GM19438 (cell line): ENCODE results near the gene SEC14L5.

Source experiments
- ATAC-seq: cut with Tn5 transposase; IDR thresholded peaks from one replicate; pipeline ENCODE4 v1.9.1; 2021; ENCODE audit warnings: low read depth; ENCODE audit not compliant: unreplicated experiment

SEC14L5 gene

DNA sequence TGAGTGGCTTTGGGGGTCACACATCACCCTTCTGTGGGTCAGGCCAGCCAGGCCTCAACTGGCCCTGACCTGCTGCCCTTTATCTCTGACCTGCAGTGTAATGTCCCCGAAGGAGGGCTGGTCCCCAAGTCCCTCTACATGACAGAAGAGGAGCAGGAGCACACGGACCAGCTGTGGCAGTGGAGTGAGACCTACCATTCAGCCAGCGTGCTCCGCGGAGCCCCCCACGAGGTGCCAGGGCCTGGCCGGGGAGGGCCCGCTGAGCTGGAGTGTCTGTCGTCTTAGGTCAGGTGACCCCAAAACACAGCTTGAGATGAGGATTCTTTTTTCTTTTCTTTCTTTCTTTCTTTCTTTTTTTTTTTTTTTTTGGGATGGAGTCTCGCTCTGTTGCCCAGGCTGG lies 49.1 kb downstream of the SEC14L5 start:
- no peak for ATAC-seq

DNA sequence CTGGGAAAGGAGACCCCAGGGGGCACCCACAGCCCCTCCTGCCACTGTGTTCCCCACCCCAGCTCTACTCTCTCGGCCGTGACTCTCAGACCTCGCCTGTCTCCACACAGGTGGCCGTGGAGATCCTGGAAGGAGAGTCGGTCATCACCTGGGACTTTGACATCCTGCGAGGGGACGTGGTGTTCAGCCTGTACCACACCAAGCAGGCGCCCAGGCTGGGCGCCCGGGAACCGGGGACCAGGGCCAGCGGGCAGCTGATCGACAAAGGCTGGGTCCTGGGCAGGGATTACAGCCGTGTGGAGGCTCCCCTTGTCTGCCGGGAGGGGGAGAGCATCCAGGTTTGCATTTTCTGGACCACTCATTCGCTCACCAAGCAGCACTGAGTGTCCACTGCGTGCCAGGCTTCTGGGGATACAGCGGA lies 50.2 kb downstream of the SEC14L5 start:
- no peak for ATAC-seq

DNA sequence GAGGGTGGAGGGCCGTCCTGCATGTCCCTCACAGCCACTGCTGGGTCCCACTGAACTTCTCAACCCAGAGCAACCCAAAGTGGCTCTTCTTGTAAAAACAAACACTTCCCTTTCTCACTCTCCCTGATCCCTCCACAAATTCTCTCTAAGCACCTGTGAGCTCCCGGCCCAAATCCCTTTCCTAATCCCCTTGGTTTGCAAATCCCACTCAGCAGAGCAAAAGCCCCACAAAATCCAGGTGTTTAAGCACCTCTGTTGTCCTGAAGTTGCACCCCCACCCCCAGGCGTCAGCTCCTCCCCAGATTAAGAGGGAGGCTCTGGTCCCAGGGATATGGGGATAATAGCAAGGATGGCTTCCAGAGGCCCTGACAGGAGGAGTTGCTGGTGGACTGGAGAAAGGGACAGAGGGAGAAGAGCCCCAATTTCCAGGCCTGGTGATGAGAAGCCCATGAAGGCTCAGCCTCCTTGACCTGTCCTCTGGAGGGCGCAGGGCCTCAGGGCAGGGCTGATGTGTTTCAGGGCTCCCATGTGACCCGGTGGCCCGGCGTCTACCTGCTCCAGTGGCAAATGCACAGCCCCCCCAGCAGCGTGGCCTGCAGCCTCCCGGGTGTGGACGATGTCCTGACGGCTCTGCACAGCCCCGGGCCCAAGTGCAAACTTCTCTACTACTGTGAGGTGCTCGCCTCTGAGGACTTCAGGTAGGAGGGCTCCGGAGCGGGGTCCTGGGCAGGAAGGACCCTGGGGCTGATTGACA lies 52.6 kb downstream of the SEC14L5 start:
- no peak for ATAC-seq

DNA sequence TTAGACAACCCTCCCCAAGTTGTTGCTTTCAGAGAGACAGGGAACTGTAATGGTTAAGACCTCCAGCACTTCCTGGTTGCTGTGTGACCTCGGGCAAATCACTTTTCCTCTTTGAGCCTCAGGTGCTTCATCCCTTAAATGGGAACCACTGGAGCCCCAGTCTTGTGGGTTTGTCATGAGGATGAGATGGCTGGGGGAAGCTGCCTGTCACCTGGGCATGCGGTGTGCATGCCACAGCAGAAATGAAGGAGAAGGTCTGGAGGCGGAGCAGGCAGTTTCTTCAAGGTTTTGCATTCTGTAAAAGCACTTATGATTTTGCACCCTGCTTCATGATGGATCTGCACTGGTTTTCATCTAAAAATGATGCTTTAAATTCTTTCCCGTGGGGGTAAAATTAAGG lies 53.5 kb downstream of the SEC14L5 start:
- no peak for ATAC-seq

DNA sequence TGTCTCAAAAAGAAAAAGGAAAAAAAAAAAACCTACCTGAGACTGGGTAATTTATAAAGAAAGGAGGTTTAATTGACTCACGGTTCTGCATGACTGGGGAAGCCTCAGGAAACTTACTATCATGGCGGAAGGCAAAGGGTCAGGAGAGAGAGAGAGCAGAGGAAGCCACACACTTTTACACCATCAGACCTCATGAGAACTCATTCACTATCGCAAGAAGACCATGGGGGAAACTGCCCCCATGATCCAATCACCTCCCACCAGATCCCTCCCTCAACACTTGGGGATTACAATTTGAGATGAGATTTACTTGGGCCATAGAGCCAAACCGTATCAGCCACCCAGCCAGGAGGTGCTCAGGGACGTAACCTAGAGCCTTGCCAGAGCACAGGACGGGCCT lies 54.8 kb downstream of the SEC14L5 start:
- ATAC-seq, result no peak

DNA sequence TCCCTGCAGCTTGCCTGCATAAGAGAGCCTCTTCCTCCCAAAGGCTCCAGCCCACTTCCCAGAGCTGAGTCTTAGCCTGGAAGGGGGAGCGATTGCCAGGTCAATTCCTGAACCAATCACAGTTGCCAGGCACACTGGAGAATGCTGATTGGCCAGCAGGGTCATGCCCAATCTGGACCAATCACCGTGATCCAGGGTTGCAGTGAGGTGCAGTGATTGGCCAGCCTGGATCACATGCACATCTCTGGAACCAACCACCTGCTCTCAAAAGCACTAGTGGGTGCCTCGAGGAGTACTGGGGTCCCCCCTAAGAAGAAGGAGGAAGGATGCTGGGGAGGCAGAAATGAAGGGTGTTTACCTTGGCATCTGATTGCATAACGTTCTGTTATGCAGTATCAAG lies 57.2 kb downstream of the SEC14L5 start:
- ATAC-seq, result no peak

DNA sequence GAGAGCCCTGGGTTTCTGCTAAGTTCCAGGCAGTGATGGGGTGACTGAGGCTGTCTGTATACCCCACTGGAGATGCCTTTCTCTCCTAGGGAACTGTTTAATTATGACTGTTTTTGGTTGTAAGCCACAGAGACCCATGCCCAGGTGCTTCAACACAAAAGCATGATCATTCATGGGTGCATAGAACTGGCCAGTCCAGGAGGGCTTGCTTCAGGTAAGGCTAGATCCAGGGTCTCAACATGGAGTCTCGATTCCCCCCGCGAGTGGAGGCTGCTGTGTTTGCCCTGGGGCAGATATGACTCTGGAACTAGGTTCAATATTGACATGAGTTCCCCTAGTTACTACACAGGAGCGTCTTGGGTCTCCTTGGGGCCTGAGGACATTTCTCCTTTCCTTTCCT lies 57.8 kb downstream of the SEC14L5 start:
- ATAC-seq, result no peak

DNA sequence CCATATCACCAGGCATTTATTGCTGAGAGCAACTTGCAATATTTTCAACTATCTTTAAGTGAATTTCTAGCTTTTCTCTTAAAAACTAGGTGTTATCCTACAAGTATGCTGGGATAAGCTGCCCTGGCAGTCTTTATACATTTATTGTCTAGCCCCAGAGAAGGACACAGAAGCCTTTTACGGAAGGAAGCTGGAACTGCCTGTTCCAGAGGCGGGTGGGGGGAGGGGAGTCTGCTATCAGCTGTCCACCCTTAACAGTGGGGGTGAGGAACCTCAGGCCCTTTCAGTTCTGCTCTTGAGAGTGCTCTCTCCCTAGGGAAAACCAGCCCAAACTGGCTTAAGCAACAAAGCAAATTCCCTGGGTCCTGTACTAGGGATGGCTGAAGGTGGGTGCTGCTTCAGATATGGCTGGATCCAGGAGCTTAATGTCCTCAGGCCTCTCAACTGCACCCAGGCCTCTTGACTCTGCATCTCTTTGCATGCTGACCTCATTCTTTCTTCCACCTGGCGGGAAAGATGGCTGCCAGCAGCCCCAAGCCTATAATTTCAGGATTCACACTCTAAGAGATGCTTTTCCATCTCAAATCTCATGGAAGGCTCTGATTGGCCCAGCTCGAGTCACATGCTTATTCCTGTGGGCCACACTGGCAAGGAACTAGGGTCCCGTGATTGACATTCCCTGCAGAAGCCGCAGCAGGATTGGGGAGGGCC lies 59.0 kb downstream of the SEC14L5 start:
- no peak for ATAC-seq

DNA sequence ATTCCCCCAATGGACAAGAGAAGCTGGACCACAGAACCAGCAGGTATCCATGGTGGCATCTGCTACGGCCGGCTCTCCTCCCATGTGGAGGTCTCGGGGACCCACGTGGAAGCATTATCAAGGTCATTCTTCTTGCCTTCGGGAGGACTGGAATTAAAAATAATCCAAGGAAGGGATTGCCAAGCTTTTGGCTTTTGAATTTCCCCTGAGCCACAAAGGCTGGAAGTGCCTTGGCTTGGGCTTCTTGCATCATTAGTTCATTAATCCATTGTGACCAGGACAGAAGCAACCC lies 59.5 kb downstream of the SEC14L5 start:
- ATAC-seq, result no peak

DNA sequence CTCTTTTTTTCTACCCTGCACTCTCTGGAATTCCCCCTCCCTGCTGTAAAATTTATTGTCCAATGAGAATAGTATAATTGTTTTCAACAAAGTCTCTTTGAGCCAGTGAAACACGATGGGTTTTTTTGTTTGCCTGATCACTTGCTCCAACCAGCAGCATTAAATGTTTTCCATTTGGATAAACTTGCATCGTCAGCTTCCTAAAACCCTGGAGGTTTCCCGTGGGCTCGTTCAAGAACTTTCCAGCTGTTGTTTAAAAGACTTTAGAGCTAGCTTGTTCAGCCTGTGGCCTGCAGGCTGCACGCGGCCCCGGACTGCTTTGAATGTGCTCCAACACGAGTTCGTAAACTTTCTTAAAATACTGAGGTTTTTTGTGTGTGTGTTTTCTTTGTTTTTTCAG lies 60.7 kb downstream of the SEC14L5 start:
- no peak for ATAC-seq

DNA sequence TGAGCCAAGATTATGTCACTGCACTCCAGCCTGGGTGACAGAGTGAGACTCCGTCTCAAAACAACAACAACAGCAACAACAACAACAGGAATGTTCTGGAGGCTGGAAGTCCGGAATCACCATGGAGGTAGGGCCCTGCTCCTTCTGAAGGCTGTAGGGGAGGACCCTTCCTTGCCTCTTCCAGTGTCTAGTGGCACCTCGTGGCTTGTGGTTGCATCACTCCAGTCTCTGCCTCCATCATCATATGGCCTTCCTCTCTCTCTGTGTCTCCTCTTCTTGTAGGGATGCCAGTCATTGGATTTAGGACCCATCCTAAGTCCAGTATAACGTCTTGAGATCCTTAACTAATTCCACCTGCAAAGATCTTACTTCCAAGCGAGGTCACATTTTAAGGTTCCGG lies 61.6 kb downstream of the SEC14L5 start:
- no peak for ATAC-seq

DNA sequence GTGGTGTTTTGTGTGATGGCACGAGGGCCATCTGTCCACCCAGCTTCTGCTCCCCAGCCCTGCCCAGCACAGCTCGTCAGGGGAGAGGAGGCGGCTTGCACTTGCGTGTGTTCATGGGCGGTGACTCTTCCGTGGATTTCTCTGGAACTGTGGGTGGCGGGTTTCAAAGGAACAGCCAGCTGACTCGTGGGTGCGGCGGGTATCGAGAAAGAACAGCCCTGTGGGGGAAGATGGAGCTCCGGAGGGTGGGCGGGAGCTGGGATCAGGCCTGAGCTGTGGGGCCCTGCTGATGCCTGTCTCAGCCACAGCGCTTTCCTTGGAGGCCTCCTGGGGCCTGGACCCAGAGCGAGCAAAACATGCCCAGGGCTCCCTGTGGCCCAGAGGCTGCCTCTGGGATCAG lies 62.4 kb downstream of the SEC14L5 start:
- ATAC-seq, result no peak

DNA sequence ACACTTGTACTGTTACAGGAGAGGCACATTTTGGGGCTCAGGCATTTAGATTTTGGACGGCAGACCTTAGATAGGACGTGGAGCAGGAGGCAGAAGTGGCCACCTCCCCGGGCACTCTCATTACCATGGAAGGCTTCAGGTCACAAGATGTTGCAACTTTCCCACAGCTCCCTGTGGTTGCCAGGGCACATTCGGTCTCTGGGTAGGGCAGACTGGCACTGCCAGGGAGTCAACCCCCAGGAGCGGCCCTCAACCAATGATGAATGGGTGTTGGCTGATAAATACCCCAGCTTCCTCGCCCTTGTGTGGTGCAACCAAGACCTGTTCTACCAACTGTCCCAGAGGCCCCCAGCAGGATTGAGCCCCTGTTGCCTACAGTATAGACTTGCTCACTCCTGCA lies 64.4 kb downstream of the SEC14L5 start:
- ATAC-seq, result no peak

DNA sequence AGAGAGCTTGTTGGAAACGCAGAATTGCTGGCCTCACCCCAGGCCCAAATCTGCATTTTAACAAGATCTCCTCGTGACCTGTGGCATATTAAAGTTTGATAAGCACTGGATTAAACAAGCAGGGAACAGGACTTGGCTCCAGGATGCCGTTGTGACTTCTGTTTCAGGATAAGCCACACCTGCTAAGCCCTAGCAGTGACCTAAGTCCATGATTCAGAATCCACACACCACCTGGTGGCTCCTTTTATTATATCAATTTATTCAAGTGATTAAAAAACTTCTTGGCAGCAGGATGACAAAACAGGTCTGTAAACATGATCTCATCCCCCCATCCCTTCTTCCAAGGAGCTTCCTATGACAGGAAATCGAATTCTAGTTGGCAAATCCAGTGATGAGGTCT lies 66.5 kb downstream of the SEC14L5 start:
- ATAC-seq, result no peak

DNA sequence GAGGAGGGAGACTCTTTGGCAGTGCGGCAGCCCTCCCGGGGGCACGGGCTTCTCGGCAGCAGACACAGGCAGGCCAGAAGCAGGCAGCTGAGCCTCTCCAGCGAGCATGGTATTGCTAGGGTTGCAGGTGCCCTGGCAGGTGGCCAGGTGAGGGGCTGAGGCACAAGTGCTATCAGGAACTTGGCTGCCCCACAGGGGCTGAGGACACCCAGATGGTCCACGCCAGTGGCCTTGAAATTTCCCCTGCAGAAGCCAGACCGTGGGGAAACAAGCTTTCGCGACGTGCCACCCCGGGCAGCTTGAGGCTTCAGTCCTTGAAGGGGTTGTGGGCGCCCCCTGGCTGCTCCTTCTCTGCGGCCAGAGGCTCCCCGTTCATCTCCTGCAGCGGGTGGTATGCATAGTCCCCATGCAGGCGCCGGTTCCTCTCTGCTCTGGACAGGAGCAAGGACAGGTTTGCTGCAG lies 67.1 kb downstream of the SEC14L5 start:
- ATAC-seq, result no peak

DNA sequence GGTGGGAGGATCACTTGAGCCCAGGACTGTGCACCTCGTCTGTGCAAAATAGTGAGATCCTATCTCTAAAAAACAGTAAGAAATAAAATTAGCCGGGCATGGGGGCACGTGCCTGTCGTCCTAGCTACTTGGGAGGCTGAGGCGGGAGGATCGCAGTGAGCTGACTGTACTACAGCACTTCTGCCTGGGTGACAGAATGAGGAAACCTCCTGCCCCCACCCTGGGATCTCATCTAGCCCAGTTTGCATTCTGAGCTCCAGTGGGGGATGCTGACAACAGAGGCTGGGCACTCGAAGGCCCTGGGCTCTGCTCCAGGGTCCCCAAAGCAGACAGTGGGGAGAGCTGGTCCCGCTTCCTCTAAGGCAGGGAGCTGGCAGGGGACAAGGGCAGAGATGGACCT lies 68.5 kb downstream of the SEC14L5 start:
- ATAC-seq, result no peak

DNA sequence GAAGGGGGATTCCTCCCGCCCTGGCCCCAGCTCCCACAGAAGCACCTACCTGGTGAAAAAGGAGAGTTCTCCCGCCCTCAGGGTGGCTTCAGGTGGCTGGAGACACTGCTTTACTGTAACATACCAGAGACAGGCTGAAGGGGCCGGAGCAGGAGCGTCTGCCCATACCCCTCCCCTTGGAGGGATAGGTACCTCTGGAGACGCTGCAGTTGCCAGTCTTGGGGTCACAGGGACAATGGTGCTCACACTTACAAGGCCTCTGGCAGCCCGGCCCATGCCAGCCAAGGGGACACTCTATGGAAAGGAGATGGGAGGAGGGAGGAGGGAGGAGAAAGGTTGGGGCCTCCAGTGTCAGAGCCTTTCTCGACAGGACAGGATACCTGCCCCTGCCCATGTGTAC lies 69.0 kb downstream of the SEC14L5 start:
- no peak for ATAC-seq

DNA sequence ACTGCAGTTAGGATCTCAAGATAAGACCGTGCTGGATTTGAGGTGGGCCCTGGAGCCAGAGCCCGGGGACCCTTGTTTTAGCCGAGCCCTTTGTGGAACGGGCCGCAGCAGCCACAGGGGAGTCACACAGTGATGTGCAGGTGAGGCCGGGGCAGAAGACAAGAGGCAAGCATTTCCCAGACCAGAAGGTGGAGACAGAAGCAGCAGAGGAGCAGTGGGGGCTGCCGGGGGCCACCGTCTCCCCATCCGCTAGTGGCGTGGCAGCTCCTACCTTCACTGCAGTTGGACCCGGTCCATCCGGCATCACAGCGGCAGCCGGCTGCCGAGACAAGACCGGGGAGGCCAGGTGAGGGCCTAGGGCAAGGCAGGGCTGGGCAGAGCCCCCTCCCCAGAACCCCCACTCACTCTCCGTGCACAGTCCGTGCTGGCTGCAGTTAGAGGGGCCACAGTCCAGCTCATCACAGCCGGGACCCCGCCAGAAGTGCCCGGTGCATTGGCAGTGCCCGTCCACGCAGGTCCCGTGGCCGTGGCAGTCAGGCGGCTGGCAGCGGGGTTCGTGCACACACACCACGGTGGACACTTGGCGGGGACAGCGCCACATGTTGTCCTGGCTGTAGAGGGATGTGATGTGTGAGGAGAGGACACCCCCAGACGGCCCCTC lies 69.6 kb downstream of the SEC14L5 start:
- no peak for ATAC-seq

DNA sequence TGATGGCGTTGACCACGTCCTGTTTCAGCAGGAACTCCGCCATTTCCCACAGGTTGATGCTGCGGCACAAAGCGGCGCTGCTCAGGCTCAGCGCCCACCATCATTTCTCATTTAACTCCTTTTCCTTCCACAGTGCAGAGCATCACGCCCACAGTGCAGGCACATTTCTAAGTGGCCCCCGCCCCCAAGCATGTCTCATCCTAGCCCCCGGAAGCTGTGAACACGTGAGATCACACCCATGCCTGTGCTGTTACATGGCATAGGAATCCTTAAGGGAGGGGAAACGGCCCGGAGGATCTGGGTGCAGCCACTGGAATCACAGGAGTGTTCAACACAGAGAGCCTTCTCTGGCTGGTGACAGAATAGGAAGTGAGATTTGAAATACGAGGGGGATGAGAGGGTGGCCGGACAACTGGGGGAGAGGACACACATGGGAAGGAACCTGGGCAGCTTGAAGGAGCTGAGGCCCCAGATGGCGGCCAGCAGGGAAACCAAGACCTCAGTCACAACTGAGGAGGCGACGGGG lies 70.9 kb downstream of the SEC14L5 start:
- ATAC-seq, result no peak

DNA sequence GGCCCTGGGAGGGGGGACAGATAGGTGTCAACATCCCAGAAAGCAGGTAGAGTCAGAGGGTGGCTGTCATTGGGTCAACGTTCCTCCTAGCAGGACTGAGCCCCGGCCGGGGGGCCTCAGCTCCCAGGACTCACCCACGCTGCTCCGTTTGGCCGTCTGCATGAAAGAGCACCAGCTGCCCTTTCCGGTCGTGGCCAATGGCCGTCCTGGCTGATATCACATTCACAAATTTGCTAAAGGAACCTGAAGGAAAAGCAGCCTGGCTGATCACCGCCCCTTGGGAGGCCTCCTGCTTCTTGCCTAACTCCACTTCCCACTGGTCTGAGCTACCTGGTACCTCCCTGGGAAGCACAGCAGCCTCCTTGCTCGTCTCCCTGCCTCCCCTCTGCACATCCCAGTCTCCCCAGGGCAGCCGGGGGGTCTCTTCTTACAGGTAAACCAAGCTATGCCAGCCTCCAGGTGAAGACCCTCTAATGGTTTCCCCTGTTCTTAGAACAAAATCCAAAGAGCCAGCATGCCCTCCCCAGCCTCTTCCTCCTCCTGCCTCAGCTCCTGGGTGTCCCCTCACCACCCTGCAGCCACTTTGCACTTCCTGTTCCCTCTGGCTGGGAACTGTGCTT lies 72.2 kb downstream of the SEC14L5 start:
- ATAC-seq, result no peak

DNA sequence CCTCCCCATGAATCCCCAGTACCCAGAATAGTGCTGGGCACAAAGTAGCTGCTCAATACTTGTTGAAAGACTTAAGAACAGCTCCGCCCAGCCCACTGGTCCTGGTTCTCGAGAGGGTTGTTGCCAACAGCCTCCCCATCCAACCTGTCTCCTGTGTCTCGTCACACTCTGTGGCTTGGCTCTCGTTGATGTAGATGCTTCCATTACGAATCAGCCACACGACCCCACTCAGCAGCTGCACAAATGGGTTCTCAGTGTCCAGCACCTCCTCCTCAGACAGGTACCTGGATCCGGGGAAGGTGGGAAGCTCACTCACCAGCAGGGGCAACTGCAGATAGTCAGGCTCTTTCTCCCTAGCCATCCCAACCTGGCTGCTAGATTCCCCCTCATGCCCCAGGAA lies 73.5 kb downstream of the SEC14L5 start:
- no peak for ATAC-seq
